ENCODE measurements around the gene SLC25A13.

The SLC25A13 gene

DNA sequence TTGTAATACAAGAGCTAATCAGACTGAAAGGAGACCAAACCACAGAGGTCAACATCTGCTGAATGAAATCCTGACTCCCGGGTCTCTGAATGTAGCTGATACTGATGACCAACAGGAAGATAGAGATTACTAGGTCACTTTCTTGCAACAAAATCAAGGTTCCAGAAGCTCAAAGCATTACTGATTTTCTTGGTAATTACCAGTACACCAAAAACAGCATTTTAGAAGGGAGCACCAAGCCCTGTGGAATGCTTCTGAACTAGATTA, 177.7 kb downstream of the SLC25A13 start:
- no peak for DNase-seq

DNA sequence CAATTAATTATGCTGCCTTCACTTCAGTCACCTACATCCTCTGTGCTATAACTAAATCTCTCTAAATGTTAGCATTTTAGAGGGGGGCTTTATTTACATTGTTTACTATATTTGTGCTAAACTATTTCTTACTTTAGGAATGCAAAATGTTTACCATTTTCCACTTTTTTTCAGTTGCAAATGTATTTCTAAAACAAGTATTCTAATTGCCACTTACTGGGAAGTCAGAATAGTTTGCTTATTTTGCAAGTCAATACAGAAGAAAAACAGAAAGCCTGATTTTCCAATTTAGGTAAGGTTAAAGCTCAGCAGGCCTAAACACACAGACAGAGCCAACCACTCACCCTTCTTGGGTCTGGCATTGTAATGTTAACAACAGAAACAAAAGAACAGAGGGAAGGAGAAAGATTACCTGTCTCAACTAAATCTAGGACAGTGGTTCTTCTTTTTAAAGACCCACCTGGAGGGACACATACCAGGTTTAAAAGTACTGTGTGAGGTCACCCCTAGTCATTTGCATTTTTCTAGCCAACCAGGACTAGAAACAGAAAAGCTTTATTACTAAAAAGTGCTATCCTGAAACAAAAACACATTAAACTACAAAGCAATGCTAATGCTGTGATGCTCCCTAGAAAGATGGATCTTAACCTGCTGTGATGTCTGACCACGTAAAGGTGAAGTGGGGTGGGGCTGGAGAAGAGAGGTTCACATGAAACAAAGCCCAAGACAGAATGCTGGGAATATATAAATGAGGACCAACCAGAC, 178.2 kb downstream of the SLC25A13 start:
- DNase-seq = no peak

DNA sequence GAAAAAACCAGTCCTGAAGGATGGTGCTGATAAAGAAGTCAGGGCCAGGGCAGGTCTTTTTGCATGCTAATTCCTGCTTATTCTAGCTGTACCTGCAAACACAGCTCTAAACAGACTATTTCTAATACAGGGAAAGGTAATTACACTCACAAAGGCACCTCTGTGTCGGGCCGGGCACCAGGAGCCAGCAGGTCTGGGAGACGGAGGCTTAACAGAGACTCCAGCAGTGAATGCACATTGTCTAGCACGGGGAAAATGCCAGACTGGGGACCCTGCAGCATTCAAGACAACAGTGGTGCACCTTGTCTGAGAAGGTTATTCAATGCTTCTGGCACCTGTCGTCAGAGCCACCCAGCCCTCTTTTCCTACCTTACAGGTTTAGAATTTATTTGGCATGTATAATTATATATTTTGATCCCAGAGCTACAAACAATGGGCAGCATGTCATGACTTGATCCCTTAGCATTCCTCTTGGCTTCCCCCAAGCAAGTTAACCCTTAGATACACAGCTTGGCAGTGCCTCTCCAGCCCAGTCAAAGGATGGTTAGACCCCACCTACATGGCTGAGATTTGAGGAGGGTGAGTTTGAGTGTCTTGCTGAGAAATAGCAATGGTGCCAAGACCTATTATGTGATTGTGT, 185.2 kb downstream of the SLC25A13 start:
- no peak for DNase-seq

DNA sequence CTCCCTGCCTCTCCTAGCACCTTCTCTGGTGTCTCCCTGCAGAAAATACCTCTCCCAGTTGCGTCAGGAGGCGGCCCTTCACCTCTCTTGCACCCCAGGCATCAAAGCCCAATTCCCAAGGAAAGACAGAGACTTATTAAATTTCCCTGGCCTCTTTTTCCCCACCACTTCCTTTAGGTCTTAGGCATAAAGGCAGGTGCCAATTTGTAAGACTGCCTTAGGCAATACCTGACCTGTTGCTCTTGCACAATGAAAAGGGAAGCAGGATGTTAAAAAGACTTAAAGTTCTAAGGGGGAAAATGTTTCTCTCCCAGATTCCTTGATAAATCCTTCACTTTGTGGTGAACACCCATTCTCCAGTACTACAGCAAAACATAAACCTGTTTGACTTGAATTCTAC, 186.7 kb downstream of the SLC25A13 start:
- DNase-seq = no peak

DNA sequence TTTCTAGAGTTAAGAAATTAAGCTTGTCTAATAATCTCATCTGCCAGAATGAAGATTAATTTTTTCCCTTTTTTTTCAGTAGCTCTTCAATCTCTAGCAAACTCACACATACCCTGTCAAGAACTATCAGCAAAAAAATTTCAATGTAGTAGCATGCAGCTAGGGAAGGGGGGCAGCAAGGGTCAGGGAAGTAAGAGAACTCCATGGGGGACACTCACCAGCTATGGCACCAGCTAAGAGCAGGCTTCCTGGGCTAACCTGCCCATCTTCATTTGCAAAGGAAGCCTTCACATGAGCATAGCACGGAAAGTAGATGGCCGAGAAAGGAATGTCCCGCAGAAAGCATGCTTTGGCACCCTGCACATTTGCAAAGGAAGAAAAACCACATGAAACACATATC, 190.4 kb downstream of the SLC25A13 start:
- DNase-seq = no peak

DNA sequence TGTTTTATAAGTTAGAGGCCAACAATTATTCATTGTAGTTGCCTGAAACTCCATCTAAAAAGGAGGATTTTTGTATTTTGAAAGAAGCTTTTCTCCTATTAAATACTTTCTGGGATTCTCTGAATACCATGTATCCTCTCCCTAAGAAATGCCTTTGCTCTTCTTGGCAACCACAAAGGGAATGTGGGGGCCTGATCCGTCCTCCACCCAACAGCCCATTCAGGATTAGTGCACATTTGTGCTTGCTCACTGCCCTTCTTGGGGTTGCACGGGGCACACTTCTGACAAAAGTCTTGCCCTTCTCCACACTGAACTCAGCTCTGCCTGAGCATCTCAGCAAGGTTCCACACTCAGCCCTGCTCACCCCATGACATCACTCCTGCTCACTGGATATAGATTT, 194.2 kb downstream of the SLC25A13 start:
- no peak for DNase-seq

DNA sequence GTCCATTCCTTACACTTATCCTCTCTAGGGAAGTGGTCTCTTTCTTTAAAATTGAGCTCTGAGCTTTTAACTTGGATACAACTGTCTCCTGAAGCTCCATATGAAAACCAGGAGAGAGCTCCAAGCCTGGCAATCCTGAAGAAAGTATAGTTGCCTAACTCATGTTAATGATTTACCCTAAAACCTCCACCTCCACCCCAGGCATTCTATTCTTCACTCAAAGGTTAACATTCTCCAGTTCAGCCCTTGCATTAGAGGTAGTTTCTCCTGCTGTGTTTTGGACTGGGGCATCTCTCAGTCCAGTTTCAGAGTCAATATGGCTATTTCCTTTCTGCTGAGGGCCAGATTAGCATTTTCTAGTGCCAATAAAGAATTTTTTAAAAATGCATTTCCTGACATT, 195.5 kb downstream of the SLC25A13 start:
- no peak for DNase-seq

DNA sequence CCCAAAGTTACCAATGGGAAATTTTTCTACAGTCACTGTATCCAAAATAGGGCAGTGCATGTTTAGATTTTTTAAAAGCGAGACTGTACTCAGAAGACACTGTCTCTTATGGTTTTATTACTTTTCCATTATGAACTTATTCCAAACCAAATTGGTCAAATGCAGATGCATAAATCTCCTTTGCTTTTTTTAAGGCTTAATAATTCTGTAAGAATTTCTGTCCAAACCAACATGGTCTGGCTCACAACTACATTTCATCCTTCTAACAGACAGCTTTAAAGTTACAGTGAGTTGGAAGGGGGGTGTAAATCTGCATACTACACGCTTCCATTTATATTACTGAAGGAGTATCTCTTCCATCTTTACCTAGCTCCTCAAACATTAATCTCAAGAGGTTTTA, 199.2 kb downstream of the SLC25A13 start:
- DNase-seq = no peak

DNA sequence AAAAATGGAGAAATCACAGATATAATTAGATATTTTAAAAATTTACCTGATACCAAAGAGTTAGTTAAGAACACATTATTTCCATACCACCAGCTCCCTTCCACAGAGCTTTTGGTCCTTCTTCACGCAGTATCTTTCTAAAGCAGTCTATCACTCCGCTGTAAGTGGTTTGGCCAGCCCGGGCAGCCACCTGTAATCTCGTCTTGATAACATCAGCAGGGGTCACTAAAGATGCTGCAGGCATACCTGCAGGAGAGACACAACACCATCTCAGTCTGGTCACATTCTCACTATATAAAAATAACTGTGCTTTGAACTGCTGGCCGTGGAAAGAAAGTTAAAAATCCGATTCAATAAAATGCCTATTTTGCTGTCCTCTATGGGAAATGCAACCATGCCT, 200.1 kb downstream of the SLC25A13 start:
- no peak for DNase-seq

DNA sequence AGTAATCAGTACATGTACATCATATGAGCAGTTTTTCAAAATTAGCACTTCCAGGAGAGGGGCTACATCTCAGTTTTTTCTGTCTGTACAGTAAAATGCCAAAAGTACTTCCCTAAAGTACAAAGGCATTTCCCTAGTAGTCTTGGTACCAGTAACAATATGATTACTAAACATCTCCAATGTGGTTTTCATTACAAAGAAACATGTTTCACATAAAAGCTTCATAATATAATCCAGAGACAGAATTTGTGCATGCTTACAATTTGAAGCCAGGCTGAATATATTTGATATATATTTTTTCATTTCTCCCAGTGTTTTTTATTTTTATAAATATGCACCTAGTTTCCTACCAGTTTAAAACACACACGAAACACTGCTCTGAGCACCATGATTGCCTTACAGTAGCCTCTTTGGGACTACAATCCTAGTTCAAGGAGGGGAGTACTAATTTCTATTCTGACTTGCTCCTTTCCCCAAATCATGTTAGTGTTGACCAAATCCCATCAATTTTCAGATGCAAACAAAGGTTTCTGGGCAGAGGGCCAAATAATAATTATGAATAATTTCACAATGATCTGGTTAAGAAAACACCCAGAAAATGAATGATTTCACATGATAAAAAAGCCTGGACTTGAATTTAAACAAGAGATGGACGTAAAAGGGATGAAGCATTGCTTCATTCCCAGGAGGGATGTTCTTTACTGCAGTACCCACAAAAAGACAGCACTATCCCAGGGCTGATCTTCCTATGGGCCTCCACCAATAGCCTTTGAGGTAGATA, 201.3 kb downstream of the SLC25A13 start:
- DNase-seq = no peak

DNA sequence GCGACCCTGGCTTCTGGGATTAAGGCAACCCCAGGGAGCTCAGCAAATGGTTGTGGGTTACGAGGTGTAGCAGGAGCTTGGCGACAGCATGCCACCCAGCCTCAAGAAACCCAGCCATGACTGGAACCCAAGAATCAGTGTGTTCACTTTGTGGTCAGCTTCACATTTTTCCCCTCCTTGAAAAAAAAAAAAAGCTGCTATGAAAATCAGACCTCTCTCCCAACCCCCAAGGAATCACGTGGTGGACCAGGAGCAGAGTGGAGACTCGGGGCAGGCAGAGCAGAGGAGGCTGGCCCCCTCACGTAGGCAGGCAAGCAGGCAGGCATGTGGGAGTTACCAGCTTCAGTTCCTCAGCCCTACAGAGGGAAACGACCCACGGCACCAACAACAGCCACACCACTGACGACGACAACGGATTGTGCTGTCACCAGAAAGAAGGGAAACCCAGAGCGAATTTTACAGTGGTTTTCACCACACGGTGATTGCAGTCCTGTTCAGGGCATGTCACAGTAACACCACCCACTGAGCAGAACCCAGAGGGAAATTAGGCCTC, 203.4 kb downstream of the SLC25A13 start:
- no peak for DNase-seq

DNA sequence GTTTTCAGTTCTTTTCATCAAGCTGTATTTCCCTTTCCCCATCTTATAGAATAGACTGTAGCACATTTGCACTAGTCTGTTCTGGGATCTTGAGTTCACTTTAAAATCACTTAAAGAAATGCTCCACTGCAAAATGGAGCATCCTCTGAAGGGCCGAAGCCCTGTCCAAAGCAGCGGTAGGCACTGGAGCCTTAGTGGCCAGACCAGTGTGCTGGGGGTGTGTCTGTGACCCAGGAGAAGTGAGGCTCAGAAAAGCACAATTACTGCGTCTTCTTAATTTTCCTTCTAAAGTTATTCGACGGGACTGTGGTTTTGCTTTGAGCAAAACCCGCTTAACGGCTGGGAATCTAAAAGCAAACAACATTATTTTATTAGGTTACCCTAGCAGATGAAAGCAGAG, 205.7 kb downstream of the SLC25A13 start:
- no peak for DNase-seq

DNA sequence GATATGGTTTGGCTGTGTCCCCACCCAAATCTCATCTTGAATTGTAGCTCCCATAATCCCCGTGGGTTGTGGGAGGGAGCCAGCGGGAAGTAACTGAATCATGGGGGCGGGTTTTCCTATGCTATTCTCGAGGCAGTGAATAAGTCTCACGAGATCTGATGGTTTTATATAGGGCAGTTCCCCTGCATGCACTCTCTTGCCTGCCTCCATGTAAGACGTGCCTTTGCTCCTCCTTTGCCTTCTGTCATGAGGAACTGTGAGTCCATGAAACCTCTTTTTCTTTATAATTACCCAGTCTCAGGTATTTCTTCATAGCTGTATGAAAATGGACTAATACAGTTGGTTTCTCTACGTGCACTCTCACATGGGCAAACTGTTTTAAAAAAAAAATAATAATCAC, 207.7 kb downstream of the SLC25A13 start:
- DNase-seq = no peak

DNA sequence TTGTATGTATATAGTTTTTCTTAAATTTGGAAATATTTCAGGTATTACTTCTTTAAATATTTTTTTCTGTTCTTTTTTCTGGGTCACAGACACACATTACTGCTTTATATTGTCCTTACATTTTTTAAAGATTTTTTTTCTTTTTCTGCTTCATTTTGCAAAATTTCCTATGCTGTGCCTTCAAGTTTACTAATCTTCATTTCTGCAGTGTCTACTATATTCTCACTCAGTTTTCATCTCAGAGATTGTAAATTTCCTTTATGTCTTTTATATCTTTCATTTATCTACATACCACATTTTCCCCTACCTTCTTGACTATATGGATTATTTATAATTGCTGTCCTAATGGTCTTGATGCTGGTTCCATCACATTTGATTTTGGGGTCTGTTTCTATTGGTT, 210.5 kb downstream of the SLC25A13 start:
- no peak for DNase-seq

DNA sequence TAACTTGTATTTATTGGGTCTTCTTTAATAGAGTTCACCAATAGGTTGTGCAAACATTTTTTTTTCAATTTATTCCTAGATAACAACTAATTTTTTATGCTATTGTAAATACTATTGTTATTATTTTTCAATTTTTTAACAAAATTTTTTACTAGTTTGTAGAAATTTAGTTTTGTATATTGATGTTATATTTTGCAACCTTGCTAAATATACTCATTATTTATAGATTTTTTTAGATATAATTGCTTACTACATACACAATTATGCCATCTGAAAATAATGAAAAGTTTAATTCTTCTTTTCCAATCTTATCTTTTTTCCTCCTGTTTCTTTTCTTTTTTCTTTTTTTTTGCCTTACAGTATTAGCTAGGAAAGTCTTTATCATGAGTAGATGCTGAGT, 216.9 kb downstream of the SLC25A13 start:
- no peak for DNase-seq

DNA sequence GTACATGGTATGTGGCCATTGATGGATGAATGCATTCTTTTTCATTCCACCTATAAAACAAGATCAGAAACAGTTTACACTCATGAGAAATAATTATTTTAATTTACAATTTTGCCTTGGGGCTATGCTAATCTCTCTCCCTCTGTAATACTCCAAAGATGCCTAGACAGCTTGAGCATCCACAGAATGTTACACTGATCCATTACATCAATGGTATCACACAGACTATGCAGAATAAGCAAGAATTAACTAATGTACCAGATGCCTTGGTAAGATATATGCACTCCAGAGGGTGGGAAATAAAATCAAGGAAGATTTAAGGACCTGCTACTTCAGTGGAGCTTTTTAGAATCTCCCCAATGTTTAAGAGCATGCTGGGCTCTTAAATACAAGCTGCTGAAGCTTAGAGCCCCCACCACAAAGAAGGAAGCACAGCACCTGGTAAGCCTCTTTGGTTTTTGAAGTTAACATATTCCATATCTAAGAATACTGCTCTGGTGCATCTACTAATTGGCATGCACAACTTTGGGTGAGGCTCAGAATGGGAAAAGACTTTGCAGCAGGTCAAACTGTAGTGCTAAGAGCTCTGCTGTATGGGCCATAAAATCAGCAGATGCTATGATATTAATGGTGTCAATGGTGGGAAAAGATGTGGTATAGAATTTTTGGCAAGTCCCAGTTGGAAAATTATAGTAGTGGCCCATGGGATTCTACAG, 219.6 kb downstream of the SLC25A13 start:
- DNase-seq = no peak

DNA sequence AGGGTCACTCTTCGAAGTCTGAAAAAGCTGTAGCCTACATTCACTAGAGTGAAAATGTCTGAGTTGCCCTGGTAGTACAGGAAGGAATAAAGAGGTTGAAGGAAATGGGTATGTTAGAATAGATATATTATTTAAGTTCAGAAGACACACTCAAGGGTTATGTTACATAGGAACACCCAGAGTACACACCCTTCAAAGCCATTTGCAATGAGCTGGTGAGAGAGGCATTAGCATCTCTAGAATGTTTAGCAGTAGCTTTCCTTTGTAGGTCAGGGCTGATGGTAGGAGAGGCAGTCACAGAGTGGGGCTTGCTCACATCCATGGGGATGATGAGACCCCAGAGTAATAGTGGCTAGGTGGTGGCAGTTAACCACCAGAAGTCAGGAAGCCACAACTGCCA, 221.2 kb downstream of the SLC25A13 start:
- DNase-seq = no peak

DNA sequence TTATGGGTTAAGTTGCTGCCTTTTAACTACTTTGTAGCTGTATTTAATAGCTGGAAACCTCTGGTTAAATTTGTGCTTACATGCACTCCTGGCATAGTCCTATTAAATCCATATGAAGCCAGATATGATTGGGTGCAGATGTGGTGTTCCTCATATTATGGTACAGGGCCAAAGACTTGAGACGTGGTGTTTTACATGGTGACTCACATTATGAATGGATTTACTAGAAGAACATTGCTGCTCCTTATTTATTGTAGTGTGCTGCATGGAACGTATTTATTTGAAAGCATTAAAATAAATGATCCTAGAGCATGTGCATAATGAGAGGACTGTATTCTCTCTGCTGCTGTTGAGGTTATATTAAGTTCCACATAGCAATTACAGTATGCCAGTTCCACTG, 224.1 kb downstream of the SLC25A13 start:
- DNase-seq = no peak

DNA sequence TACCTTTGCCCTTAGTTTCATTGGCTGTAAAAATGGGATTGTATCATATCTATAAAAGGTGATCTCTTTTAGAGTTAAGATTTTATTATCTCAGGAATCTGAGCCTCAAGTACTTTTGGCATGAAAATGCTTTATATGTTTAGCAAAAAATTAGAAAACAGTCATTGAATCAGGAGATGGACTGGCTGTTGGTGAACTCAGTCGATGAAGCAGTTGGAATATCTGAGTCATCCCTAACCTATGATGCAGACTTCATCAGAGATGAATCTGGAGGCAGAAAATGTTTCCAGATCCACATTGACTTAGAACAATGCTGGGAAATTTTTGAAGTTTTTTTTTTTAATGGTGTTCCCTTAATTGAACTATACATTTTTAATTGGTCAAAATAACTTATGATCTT, 228.5 kb downstream of the SLC25A13 start:
- no peak for DNase-seq

DNA sequence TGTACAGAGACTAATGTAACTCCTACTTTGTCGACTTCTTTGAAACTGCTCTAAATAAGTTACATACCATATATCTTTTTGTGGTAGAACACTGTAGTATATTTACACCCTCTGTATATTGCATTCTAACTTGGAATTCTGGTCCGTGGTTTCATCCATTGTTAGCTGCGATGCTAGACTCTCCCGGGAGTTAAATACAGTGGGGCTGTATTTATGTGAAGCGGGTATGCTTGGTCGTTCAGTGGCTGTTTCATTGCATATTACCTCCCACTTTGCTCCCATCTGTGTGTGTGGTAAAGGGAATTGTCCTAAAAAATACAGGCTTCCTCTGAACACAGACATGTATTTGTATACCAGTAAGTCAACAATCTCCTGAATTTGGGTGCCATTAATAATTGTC, 231.1 kb downstream of the SLC25A13 start:
- no peak for DNase-seq

DNA sequence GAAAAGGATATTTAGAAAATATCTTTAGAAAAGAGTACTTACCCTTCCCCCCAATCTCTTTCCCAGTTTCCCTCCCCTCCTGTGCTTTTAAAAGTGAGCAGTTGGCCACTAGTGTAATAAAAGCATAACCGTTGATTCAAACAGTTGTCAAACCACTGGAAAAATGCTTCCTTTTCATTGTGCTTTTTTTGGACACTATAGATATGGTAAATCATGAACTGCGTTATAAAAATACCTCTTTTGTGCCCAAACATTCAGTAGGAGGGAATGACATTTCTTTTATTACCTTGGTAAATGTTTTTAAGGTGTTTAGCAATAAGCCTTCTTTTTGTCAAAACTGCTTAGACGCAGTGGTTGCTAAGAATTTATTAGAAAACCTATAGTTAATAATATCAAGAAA, 232.4 kb downstream of the SLC25A13 start:
- no peak for DNase-seq

DNA sequence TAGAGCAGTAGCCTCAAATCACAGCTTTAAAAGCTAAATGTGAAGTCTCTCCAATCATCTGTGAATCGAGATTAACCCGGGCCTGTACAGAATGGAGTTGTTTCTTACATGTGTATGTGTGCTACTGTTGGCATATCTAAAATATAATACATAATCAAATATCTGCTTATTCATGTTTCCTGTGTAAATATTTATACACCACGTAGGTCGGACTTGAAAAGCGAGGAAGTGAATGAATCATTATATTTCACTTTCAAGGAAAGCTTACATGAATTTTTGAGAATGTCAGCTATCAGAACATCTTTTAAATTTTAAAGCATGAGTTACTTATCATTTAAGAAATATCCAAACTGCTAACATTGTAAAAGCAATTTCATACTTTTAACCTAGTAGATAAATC, 233.3 kb downstream of the SLC25A13 start:
- no peak for DNase-seq

DNA sequence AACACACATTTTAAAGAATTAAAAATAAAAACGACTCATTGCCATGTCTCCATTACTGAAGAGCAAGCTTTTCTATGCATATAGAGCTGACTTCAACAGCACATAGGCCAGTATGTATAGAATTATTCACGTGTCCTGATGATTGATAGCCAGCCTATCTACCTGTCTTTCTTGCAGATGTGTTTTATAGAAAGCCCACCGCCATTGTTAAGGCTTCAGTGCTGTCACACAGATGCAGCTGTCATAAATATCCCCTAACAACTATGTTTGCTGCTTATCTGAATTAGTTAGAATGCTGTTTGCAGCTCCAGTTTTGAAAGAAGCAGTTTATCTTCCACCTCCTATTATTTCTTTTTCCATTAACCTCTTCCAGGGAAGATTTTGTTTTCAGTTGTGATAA, 235.9 kb downstream of the SLC25A13 start:
- DNase-seq = no peak

Data from stimulated activated CD4-positive, alpha-beta T cell treated with anti-CD3 and anti-CD28 coated beads, Interleukin-1b, Interleukin-23, amount 100 ng/mL, for 48 hours (primary cell).